Measurements from ENCODE around the gene REEP5. TPM values are rescaled to one million over a fixed set of nuclear protein-coding genes. Genes with fewer than 3 reads are reported as not detected.
"Not testable (repeated sequence)": the region's sequence is repeated elsewhere in the genome, so short reads cannot be mapped to it uniquely, and the experiment has no call there.

REEP5 gene
- total and polyA plus RNA-seq, 8 donors: 18.8 to 102 (median 40.4) TPM

- Histone ChIP-seq H3K36me3 (peaks cover 14 to 75% (median 70%) of the 10 kb centered on the region in 4 donors), H3K27me3 (no peaks in the 10 kb centered on the region), H3K27ac (no peak overlapping the region), H3K9me3 (no peaks in the 10 kb centered on the region), H3K4me1 (peaks cover 0 to 15% (median 6%) of the 10 kb centered on the region in 4 donors), H3K4me3 (no peak overlapping the region)
- 74 to 93% (median 90%) methylated on average over 3 of the region's 3 CpGs for WGBS, 5 donors
- intact Hi-C loops (cut with DNase I; ENCODE audit: low total_unique reads): no loop called here
- TF ChIP-seq EP300 (IDR thresholded peaks at IDR 0.05) (no peak), CTCF (IDR thresholded peaks at IDR 0.05) (no peak), POLR2AphosphoS5 (IDR thresholded peaks at IDR 0.05) (no peak), POLR2A (IDR thresholded peaks at IDR 0.05) (no peak)
- DNase-seq: no peak
These were observed 19.5 kb downstream of the REEP5 start for GRCh38 chr5:112902561-112902960.

- peaks cover 0 to 26% (median 5%) of the 10 kb centered on the region in 4 donors for H3K4me1 ChIP-seq
- no peaks in the 10 kb centered on the region for H3K27me3 ChIP-seq
- whole genome bisulfite sequencing, 5 donors: 86 to 95% (median 92%) methylated on average over 3 of the region's 3 CpGs
These were observed 26.3 kb downstream of the REEP5 start for GRCh38 chr5:112895682-112896081.

GRCh38 chr5:112892776-112893175 lies 29.3 kb downstream of the REEP5 start:
- Histone ChIP-seq H3K4me3 (no peak overlapping the region), H3K4me1 (peaks cover 0 to 23% (median 5%) of the 10 kb centered on the region in 4 donors), H3K36me3 (peaks cover 3 to 64% (median 50%) of the 10 kb centered on the region in 4 donors), H3K27ac (no peak overlapping the region), H3K27me3 (no peaks in the 10 kb centered on the region), H3K9me3 (no peaks in the 10 kb centered on the region)
- 93 to 97% (median 96%) methylated on average over 13 of the region's 13 CpGs for WGBS, 5 donors
- DNase-seq: no peak
- TF ChIP-seq POLR2AphosphoS5 (IDR thresholded peaks at IDR 0.05): no peak
- no peak for TF ChIP-seq CTCF (IDR thresholded peaks at IDR 0.05)
- no peak for TF ChIP-seq EP300 (IDR thresholded peaks at IDR 0.05)
- no peak for TF ChIP-seq POLR2A (IDR thresholded peaks at IDR 0.05)
- intact Hi-C loops (cut with DNase I; ENCODE audit: low total_unique reads): no loop called here

More at GRCh38 chr5:112895682-112896081, 26.3 kb downstream of the REEP5 start:
- no peak for DNase-seq
- H3K27ac ChIP-seq: no peak overlapping the region
- H3K4me3 ChIP-seq: no peak overlapping the region
- TF ChIP-seq EP300 (IDR thresholded peaks at IDR 0.05) (no peak), POLR2A (IDR thresholded peaks at IDR 0.05) (no peak), POLR2AphosphoS5 (IDR thresholded peaks at IDR 0.05) (no peak), CTCF (IDR thresholded peaks at IDR 0.05) (no peak)
- no peaks in the 10 kb centered on the region for H3K9me3 ChIP-seq
- H3K36me3 ChIP-seq: peaks cover 4 to 71% (median 66%) of the 10 kb centered on the region in 4 donors
- intact Hi-C loops (cut with DNase I; ENCODE audit: low total_unique reads): no loop called here

GRCh38 chr5:112892066-112892465 lies 30.0 kb downstream of the REEP5 start:
- H3K27me3 ChIP-seq; DNase-seq; H3K27ac ChIP-seq; H3K9me3 ChIP-seq; intact Hi-C loops (cut with DNase I; ENCODE audit: low total_unique reads); H3K4me3 ChIP-seq: not testable (repeated sequence)
- WGBS, 5 donors: 85 to 92% (median 89%) methylated on average over 8 of the region's 8 CpGs
- H3K4me1 ChIP-seq: peaks cover 0 to 17% (median 5%) of the 10 kb centered on the region in 4 donors
- H3K36me3 ChIP-seq: peaks cover 0 to 63% (median 49%) of the 10 kb centered on the region in 4 donors

GRCh38 chr5:112886975-112887374 lies 35.1 kb downstream of the REEP5 start:
- Histone ChIP-seq H3K4me1 (peaks cover 6 to 19% (median 12%) of the 10 kb centered on the region in 4 donors), H3K27me3 (no peaks in the 10 kb centered on the region), H3K9me3 (no peaks in the 10 kb centered on the region), H3K36me3 (peaks cover 13 to 81% (median 72%) of the 10 kb centered on the region in 4 donors), H3K27ac (no peak overlapping the region), H3K4me3 (no peak overlapping the region)
- 81 to 94% (median 91%) methylated on average over 4 of the region's 4 CpGs for WGBS, 5 donors
- DNase-seq: no peak
- no peak for TF ChIP-seq POLR2A (IDR thresholded peaks at IDR 0.05)
- TF ChIP-seq CTCF (IDR thresholded peaks at IDR 0.05): no peak
- no peak for TF ChIP-seq POLR2AphosphoS5 (IDR thresholded peaks at IDR 0.05)
- no peak for TF ChIP-seq EP300 (IDR thresholded peaks at IDR 0.05)
- intact Hi-C loops (cut with DNase I; ENCODE audit: low total_unique reads): no loop called here

Data from stomach (tissue), 9 donors.